Left forelimb (tissue), 1 donor: ENCODE measurements around the gene DYNLRB2.
A peak's percentile ranks its signal among the peaks of the same experiment; 100 is the strongest.

Experiments used
- DNase-seq: peaks from one replicate; pipeline ENCODE4 v3.0.0-alpha.2; 2018; ENCODE audit warnings: low spot score

The DYNLRB2 gene

GRCh38 chr16:80540516-80541305 is at the start of gene DYNLRB2:
Gene DYNLRB2, plus strand, starts transcription at chr16:80540993. Its CDS starts 84 bp downstream, at chr16:80541077.
- DNase-seq = peak; percentile 95

GRCh38 chr16:80500116-80500859 is 40.5 kb upstream of the DYNLRB2 start:
- no peak for DNase-seq

- DNase-seq = no peak
Observed at GRCh38 chr16:80500961-80501525, 39.8 kb upstream of the DYNLRB2 start.

- no peak for DNase-seq
Observed at GRCh38 chr16:80503107-80503506, 37.7 kb upstream of the DYNLRB2 start.

GRCh38 chr16:80507538-80507937 is 33.3 kb upstream of the DYNLRB2 start:
- no peak for DNase-seq

GRCh38 chr16:80509872-80510271 is 30.9 kb upstream of the DYNLRB2 start:
- no peak for DNase-seq

GRCh38 chr16:80511824-80512592 is 28.8 kb upstream of the DYNLRB2 start:
- no peak for DNase-seq

GRCh38 chr16:80512593-80512853 is 28.3 kb upstream of the DYNLRB2 start:
- DNase-seq = no peak

GRCh38 chr16:80515374-80515773 is 25.4 kb upstream of the DYNLRB2 start:
- no peak for DNase-seq

- DNase-seq = no peak
Observed at GRCh38 chr16:80517846-80518245, 22.9 kb upstream of the DYNLRB2 start.

GRCh38 chr16:80518436-80518835 is 22.4 kb upstream of the DYNLRB2 start:
- DNase-seq = no peak

- DNase-seq = no peak
Observed at GRCh38 chr16:80519189-80519588, 21.6 kb upstream of the DYNLRB2 start.

- no peak for DNase-seq
Observed at GRCh38 chr16:80525420-80525819, 15.4 kb upstream of the DYNLRB2 start.

GRCh38 chr16:80526418-80527061 is 14.3 kb upstream of the DYNLRB2 start:
- no peak for DNase-seq

GRCh38 chr16:80527297-80527696 is 13.5 kb upstream of the DYNLRB2 start:
- no peak for DNase-seq

GRCh38 chr16:80530479-80530878 is 10.3 kb upstream of the DYNLRB2 start:
- no peak for DNase-seq

GRCh38 chr16:80536238-80536637 is 4.6 kb upstream of the DYNLRB2 start:
- no peak for DNase-seq

- no peak for DNase-seq
Observed at GRCh38 chr16:80541306-80541694, 507 bp downstream of the DYNLRB2 start.

- DNase-seq = no peak
Observed at GRCh38 chr16:80543162-80543561, 2.4 kb downstream of the DYNLRB2 start.

- DNase-seq = no peak
Observed at GRCh38 chr16:80544326-80544725, 3.5 kb downstream of the DYNLRB2 start.

GRCh38 chr16:80546249-80546648 is 5.5 kb downstream of the DYNLRB2 start:
- no peak for DNase-seq

- no peak for DNase-seq
Observed at GRCh38 chr16:80547145-80547544, 6.4 kb downstream of the DYNLRB2 start.
